Smooth muscle cell (in vitro differentiated cells): Measurements from ENCODE around the gene MEIKIN. TPM values are rescaled to one million over a fixed set of nuclear protein-coding genes. Genes with fewer than 3 reads are reported as not detected.

Source experiments
- DNase-seq: peaks from one replicate; lab custom pipeline; 2025; ENCODE audit not compliant: unreplicated experiment; lab: John Stamatoyannopoulos, UW
- H2AFZ ChIP-seq: fragments of 200-600 bp; sonication (generic); 2 replicates; pipeline ENCODE4 v1.6.0; 2016; ENCODE audit warnings: antibody characterized with exemption, low read depth, mild to moderate bottlenecking
- H3F3A ChIP-seq: fragments of 200-600 bp; sonication (generic); 2 replicates; pipeline ENCODE4 v1.6.0; 2017; ENCODE audit warnings: antibody characterized with exemption, low read depth
- H3K27ac ChIP-seq: fragments of 200-600 bp; sonication (generic); 2 replicates; pipeline ENCODE4 v1.5.1; 2016; ENCODE audit warnings: low read depth, mild to moderate bottlenecking
- H3K27me3 ChIP-seq: fragments of 200-600 bp; sonication (generic); 2 replicates; pipeline ENCODE4 v1.6.1; 2016; ENCODE audit warnings: low read depth, mild to moderate bottlenecking
- H3K36me3 ChIP-seq: fragments of 200-600 bp; sonication (generic); 2 replicates; pipeline ENCODE4 v1.5.1; 2016; ENCODE audit warnings: low read depth
- H3K4me1 ChIP-seq: fragments of 200-600 bp; sonication (generic); 2 replicates; pipeline ENCODE4 v1.5.1; 2016; ENCODE audit warnings: low read depth
- H3K4me2 ChIP-seq: fragments of 200-600 bp; sonication (generic); 2 replicates; pipeline ENCODE4 v1.6.0; 2016; ENCODE audit warnings: mild to moderate bottlenecking
- H3K4me3 ChIP-seq: fragments of 200-600 bp; sonication (generic); 2 replicates; pipeline ENCODE4 v1.5.1; 2016; ENCODE audit warnings: mild to moderate bottlenecking
- H3K79me2 ChIP-seq: fragments of 200-600 bp; sonication (generic); 2 replicates; pipeline ENCODE4 v1.6.0; 2016; ENCODE audit warnings: low read depth, mild to moderate bottlenecking
- H3K9ac ChIP-seq: fragments of 200-600 bp; sonication (generic); 2 replicates; pipeline ENCODE4 v1.6.0; 2016; ENCODE audit warnings: low read depth
- H3K9me3 ChIP-seq: fragments of 200-600 bp; sonication (generic); replicated peaks from 2 replicates; pipeline ENCODE4 v1.5.1; 2016; ENCODE audit warnings: low read depth
- H4K20me1 ChIP-seq: fragments of 200-600 bp; sonication (generic); 2 replicates; pipeline ENCODE4 v1.6.0; 2016; ENCODE audit warnings: low read depth
- WGBS: methylation state at CpG from one replicate; pipeline ENCODE4 v1.1.7; 2016; ENCODE audit warnings: low lambda C conversion rate; 5-methylcytosine and 5-hydroxymethylcytosine counted together
- polyA plus RNA-seq: library from polyadenylated mRNA; unstranded; fragments of >200 nt; fragmentation: Nextera tagmentation; extraction: Ambion mirVana; gene quantifications from 2 replicates; pipeline ENCODE4 v1.2.1, GENCODE V29; 2016
- total RNA-seq: library from RNA; depleted of rRNA; stranded (reverse); fragments of >200 nt; gene quantifications from 2 replicates; pipeline ENCODE4 v1.2.3, GENCODE V29; 2014
- TF ChIP-seq, protein P1 (sequence below): fragments of 200-600 bp; sonication (generic); IDR thresholded peaks from 2 replicates; pipeline ENCODE4 v1.5.1; 2017; ENCODE audit warnings: borderline replicate concordance, mild to moderate bottlenecking, antibody characterized with exemption; ENCODE audit not compliant: insufficient read depth, poor library complexity, severe bottlenecking

Gene MEIKIN
- total and polyA plus RNA-seq, 2 experiments from 2014 or later = not detected

DNA sequence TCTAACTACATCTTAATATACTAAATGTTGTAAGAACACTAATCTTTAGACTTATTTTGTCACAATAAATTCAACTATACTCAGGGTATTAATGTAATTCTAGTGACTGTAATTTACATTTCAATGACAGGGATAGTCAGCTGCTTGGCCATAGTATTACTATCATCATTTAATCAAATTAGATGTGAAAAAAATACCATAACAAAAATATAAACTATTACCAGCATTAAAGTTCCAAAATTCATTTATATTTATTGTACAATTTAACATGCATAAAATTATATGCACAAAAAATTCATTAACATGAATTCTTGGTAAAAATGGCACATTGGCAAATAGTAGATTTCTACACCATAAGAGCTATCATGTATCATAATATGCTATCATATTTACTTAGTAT, 177.6 kb downstream of the MEIKIN start:
- H4K20me1 ChIP-seq = peaks cover 88% of the 10 kb centered on the region

GRCh38 chr5:131766689-131767088, 178.8 kb downstream of the MEIKIN start:
- peaks cover 88% of the 10 kb centered on the region for H4K20me1 ChIP-seq
- H3K9me3 ChIP-seq = no peaks in the 10 kb centered on the region
- H3K9ac ChIP-seq = no peak overlapping the region
- no peak overlapping the region for H2AFZ ChIP-seq
- no peaks in the 10 kb centered on the region for H3K27me3 ChIP-seq
- no peaks in the 10 kb centered on the region for H3K36me3 ChIP-seq
- no peak for DNase-seq
- H3K27ac ChIP-seq = no peak overlapping the region
- H3K79me2 ChIP-seq = peaks cover 98% of the 10 kb centered on the region
- no peaks in the 10 kb centered on the region for H3F3A ChIP-seq
- H3K4me2 ChIP-seq = no peak overlapping the region
- WGBS = 94% methylated on average over 3 of the region's 3 CpGs
- TF ChIP-seq, protein P1, sequence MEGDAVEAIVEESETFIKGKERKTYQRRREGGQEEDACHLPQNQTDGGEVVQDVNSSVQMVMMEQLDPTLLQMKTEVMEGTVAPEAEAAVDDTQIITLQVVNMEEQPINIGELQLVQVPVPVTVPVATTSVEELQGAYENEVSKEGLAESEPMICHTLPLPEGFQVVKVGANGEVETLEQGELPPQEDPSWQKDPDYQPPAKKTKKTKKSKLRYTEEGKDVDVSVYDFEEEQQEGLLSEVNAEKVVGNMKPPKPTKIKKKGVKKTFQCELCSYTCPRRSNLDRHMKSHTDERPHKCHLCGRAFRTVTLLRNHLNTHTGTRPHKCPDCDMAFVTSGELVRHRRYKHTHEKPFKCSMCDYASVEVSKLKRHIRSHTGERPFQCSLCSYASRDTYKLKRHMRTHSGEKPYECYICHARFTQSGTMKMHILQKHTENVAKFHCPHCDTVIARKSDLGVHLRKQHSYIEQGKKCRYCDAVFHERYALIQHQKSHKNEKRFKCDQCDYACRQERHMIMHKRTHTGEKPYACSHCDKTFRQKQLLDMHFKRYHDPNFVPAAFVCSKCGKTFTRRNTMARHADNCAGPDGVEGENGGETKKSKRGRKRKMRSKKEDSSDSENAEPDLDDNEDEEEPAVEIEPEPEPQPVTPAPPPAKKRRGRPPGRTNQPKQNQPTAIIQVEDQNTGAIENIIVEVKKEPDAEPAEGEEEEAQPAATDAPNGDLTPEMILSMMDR = no peak
- H3K4me3 ChIP-seq = no peak overlapping the region
- no peaks in the 10 kb centered on the region for H3K4me1 ChIP-seq

More for the DNA sequence above, 177.6 kb downstream of the MEIKIN start:
- Histone ChIP-seq H3K27me3 (no peaks in the 10 kb centered on the region), H3K9me3 (no peaks in the 10 kb centered on the region), H2AFZ (no peak overlapping the region), H3K9ac (no peak overlapping the region), H3F3A (no peaks in the 10 kb centered on the region), H3K79me2 (peaks cover 98% of the 10 kb centered on the region), H3K27ac (no peak overlapping the region), H3K4me3 (no peak overlapping the region), H3K36me3 (no peaks in the 10 kb centered on the region), H3K4me2 (no peak overlapping the region), H3K4me1 (no peaks in the 10 kb centered on the region)
- no peak for DNase-seq
- TF ChIP-seq, protein P1 = no peak

- Histone ChIP-seq H3K4me3 (no peak overlapping the region), H3K27ac (peak overlapping the region; percentile 19), H3F3A (no peaks in the 10 kb centered on the region), H4K20me1 (peaks cover 88% of the 10 kb centered on the region), H3K4me1 (no peaks in the 10 kb centered on the region), H3K4me2 (no peak overlapping the region), H2AFZ (no peak overlapping the region), H3K9ac (no peak overlapping the region), H3K27me3 (no peaks in the 10 kb centered on the region), H3K9me3 (no peaks in the 10 kb centered on the region), H3K79me2 (peaks cover 99% of the 10 kb centered on the region), H3K36me3 (no peaks in the 10 kb centered on the region)
- TF ChIP-seq, protein P1 = no peak
- WGBS = 97% methylated on average over 1 of the region's 1 CpG
- DNase-seq = no peak
Measured at GRCh38 chr5:131765261-131765660, 180.2 kb downstream of the MEIKIN start.

DNA sequence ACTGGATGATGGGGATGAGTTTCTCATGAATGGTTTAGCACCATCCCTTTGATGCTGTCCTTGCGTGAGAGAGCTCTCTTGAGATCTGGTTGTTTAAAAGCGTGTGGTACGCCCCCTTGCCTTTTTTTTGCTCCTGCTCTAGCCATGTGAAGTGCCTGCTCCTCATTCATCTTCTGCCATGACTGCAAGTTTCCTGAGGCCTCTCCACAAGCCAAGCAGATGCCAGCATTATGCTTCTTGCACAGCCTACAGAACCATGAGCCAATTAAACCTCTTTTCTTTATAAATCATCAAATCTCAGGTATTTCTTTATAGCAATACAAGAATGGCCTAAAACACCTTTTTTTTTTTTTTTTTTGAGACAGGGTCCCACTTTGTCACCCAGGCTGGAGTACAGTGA, 181.5 kb downstream of the MEIKIN start:
- H3K36me3 ChIP-seq = no peaks in the 10 kb centered on the region
- WGBS = 100% methylated on average over 3 of the region's 3 CpGs
- H3K27ac ChIP-seq = no peak overlapping the region
- H4K20me1 ChIP-seq = peaks cover 88% of the 10 kb centered on the region
- H3K79me2 ChIP-seq = peaks cover 100% of the 10 kb centered on the region
- no peak overlapping the region for H2AFZ ChIP-seq
- TF ChIP-seq, protein P1 = no peak
- H3K27me3 ChIP-seq = no peaks in the 10 kb centered on the region
- H3K9me3 ChIP-seq = no peaks in the 10 kb centered on the region
- H3K9ac ChIP-seq = no peak overlapping the region
- H3F3A ChIP-seq = no peaks in the 10 kb centered on the region
- no peak for DNase-seq
- H3K4me1 ChIP-seq = no peaks in the 10 kb centered on the region
- H3K4me3 ChIP-seq = no peak overlapping the region
- no peak overlapping the region for H3K4me2 ChIP-seq
